Right lobe of liver (tissue), 4 donors: ENCODE measurements around the gene CRYBA2.

Experiments used
- CTCF ChIP-seq, 4 donors: fragments of 200-600 bp in 3 of 4; fragments of 450-650 bp in 1 of 4; IDR thresholded peaks; one replicate each; pipeline versions ENCODE4 v1.5.1 to v1.8.0; 2016 to 2022; ENCODE audit warnings: antibody characterized with exemption in 4 of 4, mild to moderate bottlenecking in 2 of 4
- POLR2A ChIP-seq: fragments of 450-650 bp; IDR thresholded peaks from one replicate; pipeline ENCODE4 v1.6.1; 2017; ENCODE audit warnings: antibody characterized with exemption, mild to moderate bottlenecking
- donor health status: DM: no; HTN: no; CAD: no.
- donor health status: DM: no; HTN: no; CAD: no.
- donor health status: DM: no; HTN: yes; CAD: no.

GRCh38 chr2:218964041-218964771 is 29.0 kb downstream of the CRYBA2 start:
- TF ChIP-seq CTCF (IDR thresholded peaks at IDR 0.05) = no peak
- TF ChIP-seq POLR2A = no peak
